NB4 (cell line): ENCODE data around the gene CENPH.

Experiments used
- POLR2A ChIP-seq: IDR thresholded peaks from 2 replicates; pipeline ENCODE4 v1.6.1; 2011; ENCODE audit warnings: mild to moderate bottlenecking; ENCODE audit not compliant: insufficient read length; ENCODE audit errors: extremely low read depth
- TF ChIP-seq, protein P1 (sequence below): IDR thresholded peaks from one replicate; pipeline ENCODE4 v1.5.1; 2012; ENCODE audit warnings: low read depth, low read length

DNA sequence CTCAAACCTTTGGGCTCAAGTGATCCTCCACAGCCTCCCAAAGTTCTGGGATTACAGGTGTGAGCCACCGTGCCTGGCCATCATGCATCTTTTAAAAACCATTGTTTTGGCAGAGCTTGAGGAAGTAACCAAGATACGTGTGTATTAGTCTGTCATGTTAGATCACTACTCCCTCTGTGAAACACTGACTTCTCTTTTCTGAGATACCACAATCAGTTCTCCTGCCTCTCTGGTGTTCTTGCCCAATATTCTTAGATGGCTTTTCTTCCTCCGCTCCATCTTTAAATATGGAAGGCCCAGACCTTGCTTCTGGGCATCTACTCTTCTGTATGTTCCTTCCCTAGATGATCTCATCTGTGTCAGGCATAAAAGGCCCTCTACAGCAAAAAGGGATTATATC lies 36.7 kb upstream of the CENPH start:
- TF ChIP-seq, protein P1, sequence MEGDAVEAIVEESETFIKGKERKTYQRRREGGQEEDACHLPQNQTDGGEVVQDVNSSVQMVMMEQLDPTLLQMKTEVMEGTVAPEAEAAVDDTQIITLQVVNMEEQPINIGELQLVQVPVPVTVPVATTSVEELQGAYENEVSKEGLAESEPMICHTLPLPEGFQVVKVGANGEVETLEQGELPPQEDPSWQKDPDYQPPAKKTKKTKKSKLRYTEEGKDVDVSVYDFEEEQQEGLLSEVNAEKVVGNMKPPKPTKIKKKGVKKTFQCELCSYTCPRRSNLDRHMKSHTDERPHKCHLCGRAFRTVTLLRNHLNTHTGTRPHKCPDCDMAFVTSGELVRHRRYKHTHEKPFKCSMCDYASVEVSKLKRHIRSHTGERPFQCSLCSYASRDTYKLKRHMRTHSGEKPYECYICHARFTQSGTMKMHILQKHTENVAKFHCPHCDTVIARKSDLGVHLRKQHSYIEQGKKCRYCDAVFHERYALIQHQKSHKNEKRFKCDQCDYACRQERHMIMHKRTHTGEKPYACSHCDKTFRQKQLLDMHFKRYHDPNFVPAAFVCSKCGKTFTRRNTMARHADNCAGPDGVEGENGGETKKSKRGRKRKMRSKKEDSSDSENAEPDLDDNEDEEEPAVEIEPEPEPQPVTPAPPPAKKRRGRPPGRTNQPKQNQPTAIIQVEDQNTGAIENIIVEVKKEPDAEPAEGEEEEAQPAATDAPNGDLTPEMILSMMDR = no peak
- TF ChIP-seq POLR2A = no peak
